ENCODE measurements around the gene DPP9.

- no peak for TF ChIP-seq POLR2AphosphoS5 (IDR thresholded peaks at IDR 0.05; ENCODE audit: low read depth, low read length)
- no peak for TF ChIP-seq YY1 (IDR thresholded peaks at IDR 0.05; ENCODE audit: low read depth)
Measured at GRCh38 chr19:4754248-4754647, 30.6 kb upstream of the DPP9 start.
